ENCODE measurements around the gene CAPN12.
"Not testable (repeated sequence)": the region's sequence is repeated elsewhere in the genome, so short reads cannot be mapped to it uniquely, and the experiment has no call there.

CAPN12 gene, protein sequence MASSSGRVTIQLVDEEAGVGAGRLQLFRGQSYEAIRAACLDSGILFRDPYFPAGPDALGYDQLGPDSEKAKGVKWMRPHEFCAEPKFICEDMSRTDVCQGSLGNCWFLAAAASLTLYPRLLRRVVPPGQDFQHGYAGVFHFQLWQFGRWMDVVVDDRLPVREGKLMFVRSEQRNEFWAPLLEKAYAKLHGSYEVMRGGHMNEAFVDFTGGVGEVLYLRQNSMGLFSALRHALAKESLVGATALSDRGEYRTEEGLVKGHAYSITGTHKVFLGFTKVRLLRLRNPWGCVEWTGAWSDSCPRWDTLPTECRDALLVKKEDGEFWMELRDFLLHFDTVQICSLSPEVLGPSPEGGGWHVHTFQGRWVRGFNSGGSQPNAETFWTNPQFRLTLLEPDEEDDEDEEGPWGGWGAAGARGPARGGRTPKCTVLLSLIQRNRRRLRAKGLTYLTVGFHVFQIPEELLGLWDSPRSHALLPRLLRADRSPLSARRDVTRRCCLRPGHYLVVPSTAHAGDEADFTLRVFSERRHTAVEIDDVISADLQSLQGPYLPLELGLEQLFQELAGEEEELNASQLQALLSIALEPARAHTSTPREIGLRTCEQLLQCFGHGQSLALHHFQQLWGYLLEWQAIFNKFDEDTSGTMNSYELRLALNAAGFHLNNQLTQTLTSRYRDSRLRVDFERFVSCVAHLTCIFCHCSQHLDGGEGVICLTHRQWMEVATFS

DNA sequence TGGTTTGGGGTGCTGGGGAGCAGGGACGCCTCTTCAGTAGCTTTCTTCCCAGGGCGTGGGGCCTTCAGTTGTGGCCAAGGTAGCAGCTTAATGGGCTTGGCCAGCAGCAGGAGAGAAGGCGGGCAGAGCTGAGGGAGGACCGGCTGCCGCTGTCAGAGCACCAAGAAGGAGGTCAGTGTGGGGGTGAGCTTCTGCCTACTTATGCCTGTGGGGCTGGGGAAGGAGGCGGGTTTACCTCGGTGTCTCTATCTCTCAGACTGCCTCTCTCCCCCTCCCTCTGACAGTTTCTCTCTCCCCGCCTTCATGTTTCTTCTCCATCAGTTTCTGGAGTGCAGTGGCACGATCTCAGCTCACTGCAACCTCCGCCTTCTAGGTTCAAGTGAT, at the start of gene CAPN12:
Gene CAPN12 (minus strand): TSS at position 177 of the 384 bp plus-strand sequence. CDS start 309 bp downstream, outside the sequence.
- DNase-seq (ENCODE audit: low read depth) = no peak

DNA sequence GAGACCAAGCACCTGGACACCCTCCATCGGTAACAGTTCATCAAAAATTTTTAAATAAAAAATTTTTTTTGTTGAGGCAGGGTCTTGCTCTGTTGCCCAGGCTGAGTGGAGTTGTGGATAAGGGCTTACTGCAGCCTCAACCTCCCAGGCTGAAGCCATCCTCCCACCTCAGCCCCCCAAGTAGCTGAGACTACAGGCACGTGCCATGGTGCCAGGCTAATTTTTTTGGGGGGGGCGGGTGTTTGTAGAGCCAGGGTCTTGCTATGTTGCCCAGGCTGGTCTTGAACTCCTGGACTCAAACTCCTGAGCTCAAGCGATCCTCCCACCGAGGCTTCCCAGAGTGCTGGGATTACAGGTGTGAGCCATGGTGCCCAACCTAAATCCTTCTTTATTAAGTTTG, 49.4 kb upstream of the CAPN12 start:
- DNase-seq (ENCODE audit: low read depth) = no peak

DNA sequence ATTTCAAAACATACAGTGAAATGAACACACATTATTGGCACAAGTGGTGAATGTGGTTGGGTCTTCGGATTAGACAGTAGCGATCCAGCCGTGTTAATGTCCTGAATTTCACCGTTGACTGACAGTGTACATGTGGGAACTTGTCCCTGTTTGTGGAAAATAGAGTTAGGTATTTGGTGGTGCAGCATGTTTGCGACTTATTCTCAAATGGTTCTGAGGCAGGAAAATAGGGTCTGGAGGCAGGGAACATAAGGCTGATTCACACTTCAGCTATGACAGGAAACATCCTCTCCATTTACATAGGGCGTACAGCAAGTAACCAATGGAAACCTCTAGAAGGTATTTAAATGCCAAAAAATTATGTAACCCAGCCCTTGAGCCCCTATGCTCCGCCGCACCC, 48.9 kb upstream of the CAPN12 start:
- no peak for DNase-seq (ENCODE audit: low read depth)

DNA sequence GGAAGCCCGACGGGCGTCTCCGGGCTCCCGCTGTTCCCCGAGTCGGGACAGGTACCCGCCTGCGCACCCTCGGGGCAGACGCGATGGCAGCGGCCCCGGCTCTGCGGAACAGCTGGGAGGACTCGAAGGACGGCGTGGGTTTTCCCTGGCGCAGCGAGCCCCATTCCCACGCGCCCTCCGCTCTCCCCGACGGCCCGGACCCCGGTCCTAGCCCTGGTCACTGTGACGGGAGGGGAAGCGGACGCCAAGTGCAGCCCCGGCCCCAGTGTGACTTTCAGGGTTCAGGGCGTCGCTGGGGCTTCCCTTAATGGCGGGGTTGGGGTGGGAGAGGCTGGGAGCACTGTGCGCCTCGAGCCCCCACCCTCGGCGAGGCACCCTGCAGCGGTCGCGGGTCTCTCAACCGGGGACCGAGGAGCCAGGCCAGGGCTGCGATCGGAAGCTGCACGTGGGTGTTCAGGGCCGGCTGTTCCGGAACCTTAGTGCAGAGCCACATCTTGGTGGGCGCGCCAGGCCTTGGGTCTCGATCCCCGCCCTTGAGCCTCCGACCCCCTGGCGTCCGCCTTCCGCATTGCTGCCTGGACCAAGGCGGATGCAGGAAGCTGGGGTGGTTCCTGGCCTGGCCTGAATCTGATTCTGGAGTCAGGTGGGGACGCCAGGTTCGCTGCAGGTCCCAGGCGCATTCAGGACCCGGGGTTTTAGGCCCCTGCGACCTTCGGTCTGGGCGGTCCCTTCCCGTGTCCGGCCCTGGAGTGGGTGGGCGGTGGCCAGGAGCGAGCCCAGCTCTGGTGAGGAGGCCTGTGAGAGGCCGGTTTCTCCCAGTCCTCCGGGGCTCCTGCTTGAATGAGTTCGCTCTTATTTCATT, 48.2 kb upstream of the CAPN12 start:
- DNase-seq (ENCODE audit: low read depth) = peak; percentile 30

DNA sequence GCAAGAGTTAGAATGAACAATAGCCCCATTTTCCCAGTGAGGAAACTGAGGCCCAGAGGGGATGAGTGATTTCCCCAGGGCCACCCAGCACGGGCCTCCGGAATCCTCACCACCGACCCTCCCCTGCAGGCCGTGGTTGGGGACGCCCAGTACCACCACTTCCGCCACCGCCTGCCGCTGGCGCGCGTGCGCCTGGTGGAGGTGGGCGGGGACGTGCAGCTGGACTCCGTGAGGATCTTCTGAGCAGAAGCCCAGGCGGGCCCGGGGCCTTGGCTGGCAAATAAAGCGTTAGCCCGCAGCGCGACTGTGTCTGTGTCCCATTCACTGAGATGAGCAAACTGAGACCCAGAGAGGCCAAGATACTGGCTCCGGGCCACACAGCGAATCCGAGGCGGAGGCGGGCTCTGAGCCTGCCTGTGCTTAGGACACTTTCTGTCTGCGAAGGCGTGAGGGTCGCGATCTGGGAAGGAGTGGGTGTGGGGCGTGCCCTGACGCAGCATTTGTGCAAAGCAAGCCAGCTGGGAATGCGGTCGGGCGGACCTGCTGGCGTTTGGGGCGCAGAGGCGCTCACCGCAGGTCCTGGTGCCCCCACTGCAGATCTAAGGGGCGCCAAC, 47.3 kb upstream of the CAPN12 start:
- not testable (repeated sequence) for DNase-seq (ENCODE audit: low read depth)

DNA sequence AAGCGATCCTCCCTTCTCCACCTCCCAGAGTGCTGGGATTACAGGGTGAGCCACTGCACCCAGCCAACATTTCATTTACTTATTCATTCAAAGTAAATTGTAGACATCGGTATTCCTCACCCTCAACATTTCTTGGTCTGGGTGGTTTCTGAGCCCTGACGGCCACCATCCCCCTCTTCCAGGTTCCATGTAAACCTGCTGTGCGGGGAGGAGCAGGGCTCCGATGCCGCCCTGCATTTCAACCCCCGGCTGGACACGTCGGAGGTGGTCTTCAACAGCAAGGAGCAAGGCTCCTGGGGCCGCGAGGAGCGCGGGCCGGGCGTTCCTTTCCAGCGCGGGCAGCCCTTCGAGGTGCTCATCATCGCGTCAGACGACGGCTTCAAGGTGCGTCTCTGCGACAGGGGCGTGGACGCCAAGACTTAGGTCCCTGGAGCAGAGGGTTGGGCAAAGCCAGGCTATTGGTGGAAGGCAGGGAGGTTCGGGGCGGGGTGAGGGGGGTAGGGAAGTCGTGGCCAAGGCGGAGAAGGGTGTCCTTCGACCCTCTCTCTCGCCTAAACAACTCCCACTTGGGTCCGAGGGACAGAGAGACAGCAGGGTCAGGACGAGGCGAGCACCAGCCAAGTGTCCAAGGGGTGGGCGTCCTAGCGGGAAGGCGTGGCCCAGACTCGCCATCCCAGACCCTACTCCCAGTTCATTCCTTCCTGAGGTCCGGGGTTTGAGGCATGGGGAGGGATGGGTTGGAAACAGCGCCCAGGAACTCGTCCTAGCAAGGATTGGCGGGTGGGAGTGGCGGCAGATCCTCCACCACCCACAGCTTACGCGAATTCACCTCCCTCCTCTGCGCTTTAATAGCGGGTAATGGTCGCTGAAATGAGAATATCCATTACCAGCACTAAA, 46.5 kb upstream of the CAPN12 start:
- DNase-seq (ENCODE audit: low read depth) = not testable (repeated sequence)

DNA sequence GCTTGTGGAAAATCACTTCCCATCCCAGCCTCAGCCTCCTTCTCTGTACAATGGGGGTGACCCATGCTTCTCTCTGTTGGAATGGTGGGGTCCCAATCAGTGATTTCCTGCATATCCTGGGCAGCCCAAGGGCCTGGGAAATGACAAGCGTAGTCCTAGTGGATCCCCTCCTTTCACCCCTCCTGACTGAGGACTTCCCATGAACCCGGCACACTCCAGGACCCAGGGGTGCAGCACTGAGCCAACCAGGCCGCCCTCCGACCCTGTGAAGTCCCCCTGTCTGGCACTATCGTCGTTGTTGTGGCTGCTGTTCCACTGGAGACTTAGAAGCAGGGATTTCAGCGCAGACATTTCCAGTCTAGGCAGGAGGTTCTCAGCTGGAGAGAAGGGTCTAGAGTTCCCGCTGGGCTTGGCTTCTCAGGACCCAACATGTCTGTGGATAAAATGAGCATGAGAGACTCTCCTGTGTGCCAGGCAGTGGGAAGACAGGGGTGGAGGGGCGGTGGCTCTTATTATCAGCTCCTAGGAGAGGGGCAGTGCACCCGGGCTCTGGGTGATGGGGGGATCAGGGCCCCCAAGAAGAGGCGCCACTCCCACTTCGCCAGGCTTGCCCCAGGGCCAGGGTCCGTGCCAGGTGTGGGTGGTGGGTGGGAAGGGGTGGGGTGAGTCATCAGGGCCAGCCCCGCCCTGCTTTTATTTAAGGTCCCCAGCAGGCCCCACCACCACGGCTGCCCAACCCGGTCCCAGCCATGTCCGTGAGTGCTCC, 44.4 kb upstream of the CAPN12 start, which contains the start of gene LGALS7B:
Gene LGALS7B (plus strand): TSS at position 723 of the 766 bp plus-strand sequence. CDS start 27 bp downstream, at position 750.
- DNase-seq (ENCODE audit: low read depth) = no peak

DNA sequence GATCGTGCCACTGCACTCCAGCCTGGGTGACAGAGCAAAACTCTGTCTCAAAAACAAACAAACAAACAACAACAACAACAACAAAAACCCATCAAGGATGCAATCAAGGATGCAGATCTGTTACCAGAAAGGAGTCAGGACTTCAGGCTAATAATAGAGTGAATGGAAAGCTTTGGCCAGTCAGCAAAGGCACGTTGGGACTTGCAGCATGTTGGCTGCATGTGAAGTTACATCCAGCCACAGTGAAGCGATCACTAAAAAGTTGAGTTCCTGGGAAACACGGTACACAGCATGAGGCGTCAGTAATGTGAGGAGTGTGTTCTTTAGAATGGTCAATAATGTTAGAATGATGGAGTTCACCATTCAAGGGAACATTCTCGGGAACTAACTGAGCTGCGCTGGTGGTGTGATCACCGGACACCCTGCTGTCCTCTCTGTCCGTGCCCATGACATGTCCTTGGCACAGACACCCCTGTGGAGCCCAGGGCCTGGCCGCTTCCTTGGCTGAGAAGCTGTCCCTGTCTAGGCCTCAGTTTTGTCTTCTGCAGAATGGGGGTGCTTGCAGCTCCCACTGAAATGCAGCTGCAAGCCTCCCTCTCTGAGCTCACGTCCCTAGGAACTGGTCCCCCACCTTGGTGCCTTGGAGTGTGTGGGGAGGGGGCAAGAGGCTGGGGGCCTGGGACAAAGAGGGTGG, 42.4 kb upstream of the CAPN12 start:
- DNase-seq (ENCODE audit: low read depth) = no peak

DNA sequence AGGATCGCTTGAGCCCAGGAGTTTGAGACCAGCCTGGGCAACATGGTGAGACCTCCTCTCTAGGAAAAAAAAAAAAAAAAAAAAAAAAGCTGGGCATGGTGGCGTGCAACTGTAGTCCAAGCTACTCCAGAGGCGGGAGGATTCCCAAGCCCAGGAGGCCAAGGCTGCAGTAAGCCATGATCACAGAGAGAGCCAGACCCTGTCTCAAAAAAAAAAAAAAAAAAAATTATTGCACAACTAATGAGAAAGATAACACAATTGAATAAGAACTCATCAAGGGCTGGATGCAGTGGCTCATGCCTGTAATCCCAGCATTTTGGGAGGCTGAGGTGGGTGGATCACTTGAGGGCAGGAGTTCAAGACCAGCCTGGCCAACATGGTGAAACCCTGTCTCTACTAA, 41.8 kb upstream of the CAPN12 start:
- not testable (repeated sequence) for DNase-seq (ENCODE audit: low read depth)

DNA sequence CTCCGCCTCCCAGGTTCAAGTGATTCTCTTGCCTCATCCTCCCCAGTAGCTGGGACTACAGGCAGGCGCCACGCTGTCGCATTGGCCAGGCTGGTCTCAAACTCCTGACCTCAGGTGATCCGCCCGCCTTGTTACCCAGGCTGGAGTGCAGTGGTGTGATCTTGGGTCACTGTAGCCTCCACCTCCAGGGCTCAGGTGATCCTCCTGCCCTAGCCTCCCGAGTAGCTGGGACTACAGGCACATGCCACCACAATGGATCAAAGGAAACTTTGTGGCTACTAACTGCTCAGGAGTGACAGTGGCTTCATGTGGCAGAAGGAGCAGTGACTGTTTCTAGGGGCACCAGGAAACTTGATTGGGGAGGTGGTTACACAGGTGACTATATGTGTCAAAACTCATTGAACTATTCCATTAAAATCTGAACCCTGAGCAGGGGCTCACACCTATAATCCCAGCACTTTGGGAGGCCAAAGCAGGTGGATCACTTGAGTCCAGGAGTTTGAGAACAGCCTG, 41.0 kb upstream of the CAPN12 start:
- no peak for DNase-seq (ENCODE audit: low read depth)

DNA sequence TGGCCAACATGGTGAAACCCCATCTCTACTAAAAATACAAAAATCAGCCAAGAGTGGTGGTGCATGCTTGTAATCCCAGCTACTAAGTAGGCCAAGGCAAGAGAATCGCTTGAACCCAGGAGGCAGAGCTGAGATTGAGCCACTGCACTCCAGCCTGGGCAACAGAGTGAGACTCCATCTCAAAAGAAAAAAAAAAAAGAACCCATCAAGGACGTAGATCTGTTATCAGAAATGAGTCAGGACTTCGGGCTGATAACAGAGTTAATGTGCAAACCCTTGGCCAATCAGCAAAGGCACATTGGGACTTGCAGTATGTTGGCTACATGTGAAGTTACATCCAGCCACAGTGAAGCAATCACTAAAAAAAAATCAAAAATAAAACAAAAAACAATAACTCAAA, 40.0 kb upstream of the CAPN12 start:
- no peak for DNase-seq (ENCODE audit: low read depth)

DNA sequence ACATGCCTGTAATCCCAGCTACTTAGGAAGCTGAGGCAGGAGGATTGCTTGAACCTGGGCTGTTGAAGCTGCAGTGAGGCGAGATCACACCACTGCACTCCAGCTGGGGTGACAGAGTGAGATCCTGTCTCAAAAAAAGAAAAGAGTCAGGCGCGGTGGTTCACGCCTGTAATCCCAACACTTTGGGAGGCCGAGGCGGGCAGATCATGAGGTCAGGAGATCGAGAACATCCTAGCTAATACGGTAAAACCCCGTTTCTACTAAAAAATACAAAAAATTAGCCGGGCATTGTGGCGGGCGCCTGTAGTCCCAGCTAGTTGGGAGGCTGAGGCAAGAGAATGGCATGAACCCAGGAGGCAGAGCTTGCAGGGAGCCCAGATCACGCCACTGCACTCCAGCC, 37.9 kb upstream of the CAPN12 start:
- DNase-seq (ENCODE audit: low read depth) = not testable (repeated sequence)

DNA sequence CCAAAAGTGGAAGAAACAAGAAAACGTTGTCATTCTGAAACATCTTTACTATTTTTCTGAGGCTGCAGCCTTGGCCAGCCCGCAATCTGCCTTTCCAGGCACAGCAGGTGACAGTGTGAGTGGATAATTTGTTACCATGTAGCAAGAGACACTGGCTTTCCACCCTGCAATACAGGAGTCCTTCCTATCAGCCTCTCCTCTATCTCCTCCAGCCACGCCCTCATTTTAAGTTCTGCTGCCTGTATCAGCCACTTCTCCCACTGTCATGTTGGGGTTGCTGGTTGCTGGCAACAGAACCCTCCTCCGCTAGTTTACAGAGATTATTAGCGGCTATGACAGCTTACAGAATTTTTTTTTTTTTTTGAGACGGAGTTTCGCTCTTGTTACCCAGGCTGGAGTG, 36.8 kb upstream of the CAPN12 start:
- no peak for DNase-seq (ENCODE audit: low read depth)

DNA sequence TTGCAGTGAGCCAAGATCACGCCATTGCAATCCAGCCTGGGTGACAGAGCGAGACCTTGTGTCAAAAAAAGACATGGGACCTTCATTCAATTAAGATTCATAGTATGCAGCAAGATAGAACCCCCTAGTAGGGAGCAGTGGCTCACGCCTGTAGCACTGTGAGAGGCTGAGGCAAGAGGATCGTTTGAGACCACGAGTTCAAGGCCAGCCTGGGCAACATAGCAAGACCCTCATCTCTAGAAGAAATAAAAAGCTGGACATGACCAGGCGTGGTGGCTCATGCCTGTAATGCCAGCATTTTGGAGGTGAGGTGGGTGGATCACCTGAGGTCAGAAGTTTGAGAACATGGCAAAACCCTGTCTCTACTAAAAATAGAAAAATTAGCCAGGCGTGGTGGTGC, 36.2 kb upstream of the CAPN12 start:
- DNase-seq (ENCODE audit: low read depth) = no peak

DNA sequence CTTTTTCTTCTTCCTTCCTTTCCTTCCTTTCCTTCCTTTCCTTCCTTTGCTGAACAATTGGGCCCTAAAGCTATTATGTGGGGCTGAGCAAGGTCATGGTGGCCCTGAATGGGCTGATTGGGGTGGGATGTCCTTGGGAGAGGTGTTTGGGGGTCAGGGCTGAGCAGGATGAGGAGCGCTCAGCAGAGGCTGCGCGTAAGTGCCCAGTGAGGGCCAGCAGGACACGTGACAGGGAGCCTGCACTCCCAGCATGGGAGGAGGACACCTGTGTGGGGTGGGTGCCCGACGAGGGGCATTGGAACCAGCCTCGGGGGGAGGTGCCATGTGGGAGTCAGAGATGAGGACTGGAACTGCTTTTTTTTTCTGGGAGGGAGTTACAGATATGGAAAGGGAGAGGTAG, 34.5 kb upstream of the CAPN12 start:
- DNase-seq (ENCODE audit: low read depth) = no peak

DNA sequence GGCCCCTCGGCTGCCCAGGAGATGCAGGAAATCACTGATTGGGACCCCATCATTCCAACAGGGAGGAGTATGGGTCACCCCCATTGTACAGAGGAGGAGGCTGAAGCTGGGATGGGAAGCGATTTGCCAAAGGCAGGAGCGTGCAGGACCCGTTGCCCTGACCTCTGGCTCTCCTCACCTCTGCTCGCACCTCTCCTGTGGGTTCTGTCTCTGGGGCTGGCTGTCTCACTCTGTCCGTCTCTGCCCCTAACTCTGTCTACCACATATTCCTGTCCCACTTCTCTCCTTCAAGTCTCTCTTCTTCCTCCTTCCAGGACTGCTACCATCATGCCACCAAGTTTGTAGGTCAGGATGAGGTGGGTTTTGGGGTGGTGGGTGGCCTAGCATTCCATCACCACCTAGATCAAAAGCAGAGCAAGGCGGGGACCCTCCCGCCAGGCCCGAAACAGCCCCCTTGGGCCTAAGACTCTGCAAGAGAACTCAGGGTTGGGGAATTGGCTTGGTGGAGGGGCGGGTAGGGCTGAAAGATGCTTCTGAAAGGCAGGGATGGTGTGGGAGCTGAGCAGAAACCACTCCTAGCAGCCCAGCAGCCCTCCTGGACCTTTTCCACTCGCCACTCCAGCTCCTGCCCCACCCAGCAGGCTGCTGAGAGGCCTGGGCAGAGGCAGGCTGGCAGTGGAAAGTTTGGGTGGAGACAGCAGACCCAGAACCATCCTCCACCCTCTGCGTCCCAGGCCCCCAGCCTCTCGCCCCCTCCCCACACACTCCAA, 30.1 kb upstream of the CAPN12 start:
- DNase-seq (ENCODE audit: low read depth) = no peak

DNA sequence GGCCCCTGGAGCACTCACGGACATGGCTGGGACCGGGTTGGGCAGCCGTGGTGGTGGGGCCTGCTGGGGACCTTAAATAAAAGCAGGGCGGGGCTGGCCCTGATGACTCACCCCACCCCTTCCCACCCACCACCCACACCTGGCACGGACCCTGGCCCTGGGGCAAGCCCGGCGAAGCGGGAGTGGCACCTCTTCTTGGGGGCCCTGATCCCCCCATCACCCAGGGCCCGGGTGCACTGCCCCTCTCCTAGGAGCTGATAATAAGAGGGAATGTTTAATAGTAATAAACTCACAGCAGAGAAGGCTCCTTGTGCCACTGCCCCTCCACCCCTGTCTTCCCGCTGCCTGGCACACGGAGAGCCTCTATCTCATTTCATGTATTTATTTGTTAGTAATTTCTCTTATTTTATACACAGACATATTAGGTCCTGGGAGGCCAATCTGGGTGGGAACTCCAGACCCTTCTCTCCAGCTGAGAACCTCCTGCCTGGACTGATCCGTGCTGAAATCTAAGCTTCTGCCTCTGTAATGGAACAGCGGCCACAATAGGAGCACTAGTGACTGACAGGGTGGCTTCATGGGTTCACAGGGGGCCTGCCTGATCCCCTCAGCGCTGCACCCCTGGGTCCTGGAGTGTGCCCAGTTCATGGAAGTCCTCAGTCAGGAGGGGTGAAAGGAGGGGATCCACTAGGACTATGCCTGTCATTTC, 29.3 kb upstream of the CAPN12 start, which contains the start of gene LGALS7:
Gene LGALS7 (minus strand): TSS at position 49 of the 709 bp plus-strand sequence. CDS start 25 bp downstream, at position 24.
- no peak for DNase-seq (ENCODE audit: low read depth)

DNA sequence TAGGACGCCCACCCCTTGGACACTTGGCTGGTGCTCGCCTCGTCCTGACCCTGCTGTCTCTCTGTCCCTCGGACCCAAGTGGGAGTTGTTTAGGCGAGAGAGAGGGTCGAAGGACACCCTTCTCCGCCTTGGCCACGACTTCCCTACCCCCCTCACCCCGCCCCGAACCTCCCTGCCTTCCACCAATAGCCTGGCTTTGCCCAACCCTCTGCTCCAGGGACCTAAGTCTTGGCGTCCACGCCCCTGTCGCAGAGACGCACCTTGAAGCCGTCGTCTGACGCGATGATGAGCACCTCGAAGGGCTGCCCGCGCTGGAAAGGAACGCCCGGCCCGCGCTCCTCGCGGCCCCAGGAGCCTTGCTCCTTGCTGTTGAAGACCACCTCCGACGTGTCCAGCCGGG, 27.3 kb upstream of the CAPN12 start:
- DNase-seq (ENCODE audit: low read depth) = not testable (repeated sequence)

All from stimulated activated CD8-positive, alpha-beta memory T cell treated with anti-CD3 and anti-CD28 coated beads, Interleukin-4, amount 100 ng/mL, for 24 hours (primary cell).